GDM1 (cell line): ENCODE results near the gene PLEKHM3.

Experiments used
- DNase-seq: peaks from one replicate; lab custom pipeline; 2025; lab: John Stamatoyannopoulos, UW

Gene PLEKHM3, protein sequence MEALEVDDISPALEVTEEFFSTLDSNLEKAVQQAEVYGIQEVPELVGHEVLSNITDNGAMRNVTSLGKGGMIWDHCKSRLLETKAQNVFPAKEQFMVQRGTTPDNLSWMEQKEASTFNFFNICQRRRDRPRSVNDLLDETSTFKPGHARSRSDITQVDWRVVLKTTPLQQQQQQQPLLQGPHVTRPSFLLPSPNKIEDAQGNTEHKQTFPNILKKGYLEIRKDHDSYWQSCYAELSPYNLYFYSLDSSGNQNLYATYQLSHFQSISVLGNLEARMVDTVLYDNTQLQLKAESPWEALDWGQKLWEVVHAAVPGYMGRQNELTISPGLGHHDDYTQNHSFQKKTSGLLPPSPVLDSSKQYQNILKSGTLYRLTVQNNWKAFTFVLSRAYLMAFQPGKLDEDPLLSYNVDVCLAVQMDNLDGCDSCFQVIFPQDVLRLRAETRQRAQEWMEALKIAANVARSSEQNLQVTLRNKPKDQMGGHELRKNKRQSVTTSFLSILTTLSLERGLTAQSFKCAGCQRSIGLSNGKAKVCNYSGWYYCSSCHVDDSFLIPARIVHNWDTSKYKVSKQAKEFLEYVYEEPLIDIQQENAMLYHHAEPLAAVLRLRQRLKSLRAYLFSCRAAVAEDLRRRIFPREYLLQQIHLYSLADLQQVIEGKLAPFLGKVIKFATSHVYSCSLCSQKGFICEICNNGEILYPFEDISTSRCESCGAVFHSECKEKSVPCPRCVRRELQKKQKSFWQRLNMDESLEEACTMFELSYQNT

DNA sequence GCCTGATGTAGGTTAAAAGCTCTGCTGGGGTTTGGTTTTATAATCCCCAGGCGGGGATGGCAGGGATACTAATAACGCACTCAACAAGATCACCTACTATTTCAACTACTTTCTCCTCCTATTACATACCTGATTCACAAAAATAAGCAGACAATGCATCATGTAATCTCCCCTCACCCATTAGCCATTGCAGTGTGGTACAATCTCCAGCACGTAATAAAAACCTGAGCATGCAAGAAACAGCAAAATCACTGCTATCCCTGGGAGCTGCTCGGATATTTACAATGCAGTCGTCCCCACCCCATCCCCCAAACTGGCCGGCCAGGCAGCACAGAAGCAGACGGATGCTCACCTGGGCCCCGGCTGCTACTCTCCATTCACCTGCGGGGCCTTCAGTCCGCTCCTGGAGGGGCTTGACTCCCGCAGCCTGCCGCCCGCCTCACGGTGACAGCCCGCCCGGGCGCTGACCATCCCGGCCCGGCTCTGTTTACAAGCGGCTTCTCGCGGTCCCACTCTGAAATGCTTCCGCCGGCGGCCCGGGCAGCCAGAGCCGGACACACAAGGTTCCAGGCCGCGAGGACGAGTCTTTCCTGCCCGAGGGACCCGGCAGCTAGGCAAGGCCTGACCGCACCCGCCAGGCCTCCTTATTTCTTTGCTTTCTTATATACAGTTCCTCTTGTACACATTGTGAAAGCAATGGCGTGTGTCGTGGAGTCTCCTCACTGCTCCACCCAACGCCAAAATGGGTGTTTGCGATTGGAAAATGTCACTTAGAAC, at the start of gene PLEKHM3:
Gene PLEKHM3, minus strand, starts transcription at position 491 of the 777 bp plus-strand sequence. CDS start 23,888 bp downstream, outside the sequence.
- peak; percentile 80 for DNase-seq

DNA sequence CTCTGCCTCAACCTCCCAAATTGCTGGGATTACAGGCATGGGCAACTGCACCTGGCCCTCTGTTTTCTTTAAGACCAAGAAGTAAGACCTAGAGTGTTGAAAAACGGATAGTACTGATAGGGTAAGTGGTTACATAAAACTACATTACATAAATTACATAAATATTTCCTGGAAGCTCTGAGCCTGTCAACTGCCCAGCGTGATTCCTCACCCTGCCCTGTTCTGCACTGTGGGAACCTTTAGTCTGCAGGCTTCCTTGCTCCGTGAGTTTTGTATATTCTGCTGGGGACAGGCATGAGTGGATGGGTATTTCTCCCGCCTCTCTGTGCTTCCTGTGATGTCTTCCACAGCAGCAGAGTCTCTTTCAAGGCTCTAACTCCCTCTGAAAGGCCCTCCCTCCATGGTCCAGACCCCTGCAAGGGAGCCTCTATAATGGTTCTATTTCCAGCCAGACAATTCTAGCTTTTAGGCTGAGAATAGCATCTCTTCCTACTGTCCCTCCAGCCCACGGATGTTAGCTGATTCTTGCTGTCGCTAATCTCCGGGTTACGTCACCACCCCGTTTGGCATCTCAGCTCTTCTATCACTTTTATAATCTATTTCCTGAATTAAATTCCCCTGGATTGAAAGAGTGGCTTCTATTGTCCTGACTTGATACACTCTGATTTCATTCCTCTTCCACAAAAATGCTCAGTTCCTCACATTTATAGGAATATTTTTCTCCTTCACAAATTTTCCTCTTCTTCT, 49.5 kb upstream of the PLEKHM3 start:
- DNase-seq = no peak

DNA sequence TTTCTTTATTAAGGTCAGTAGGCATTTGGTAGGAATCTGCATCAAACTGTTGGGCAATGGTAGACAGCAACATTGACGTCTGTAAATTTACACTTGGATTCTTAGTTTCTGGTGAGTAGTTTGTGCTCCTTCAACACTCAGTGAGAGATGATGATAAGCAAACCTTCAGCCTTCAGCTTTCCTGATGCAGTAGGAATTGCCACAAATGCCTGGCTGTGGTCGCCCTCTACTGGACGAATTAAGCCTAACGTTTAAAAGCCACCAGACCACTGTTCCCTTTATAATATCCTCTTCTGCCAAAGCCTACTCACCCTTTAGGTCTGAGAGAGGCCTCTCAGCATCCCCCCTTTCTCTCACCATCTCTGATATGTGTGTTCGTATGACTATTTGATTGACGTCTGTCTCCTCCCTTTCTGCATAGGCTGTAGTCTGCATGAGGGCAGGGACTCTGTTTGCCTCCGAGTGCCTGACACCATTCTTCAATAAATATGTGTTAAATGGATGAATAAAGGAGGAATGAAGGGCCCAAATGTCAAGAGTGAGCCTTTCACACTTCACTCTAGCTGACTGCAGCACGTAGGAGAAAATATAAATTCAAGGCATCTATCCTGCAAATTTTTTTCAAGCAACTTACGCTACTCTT, 47.0 kb upstream of the PLEKHM3 start:
- peak; percentile 58 for DNase-seq

DNA sequence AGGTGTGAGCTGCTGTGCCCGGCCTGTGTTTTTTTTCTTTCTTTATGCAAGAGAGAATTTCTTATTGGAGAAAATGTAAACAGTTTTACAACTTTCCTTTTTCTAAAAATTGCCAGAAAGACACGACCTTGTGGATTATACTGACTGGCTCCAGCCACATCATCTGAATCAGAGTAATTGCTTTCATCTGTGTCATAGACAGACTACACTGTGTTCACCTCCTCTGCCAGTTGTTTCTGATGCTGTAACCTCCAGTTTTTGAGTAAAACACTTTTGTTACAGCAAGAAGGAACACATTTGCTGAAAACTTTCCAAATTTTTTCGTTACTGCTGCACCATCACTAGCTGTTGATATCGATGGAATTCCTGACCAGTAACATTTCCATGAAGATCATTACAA, 43.9 kb upstream of the PLEKHM3 start:
- DNase-seq = no peak

DNA sequence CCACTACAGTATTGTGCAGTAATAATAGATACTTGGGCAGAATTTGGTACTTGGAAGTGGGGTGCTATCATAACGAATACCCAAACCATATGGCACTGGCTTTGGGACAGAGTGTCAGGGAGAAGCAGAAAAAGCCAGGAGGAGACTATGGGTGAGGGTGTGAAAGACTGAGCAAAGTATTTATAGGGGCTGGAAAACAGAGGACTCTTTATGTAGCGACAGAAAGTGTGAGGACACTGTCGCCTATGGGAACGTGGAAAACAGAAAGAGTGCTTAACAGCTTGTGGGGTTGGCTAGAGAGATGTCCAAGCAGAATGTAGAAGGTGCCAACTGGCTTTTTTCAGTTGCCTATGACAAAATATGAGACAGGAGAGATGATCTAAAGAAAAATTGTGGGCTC, 40.7 kb upstream of the PLEKHM3 start:
- DNase-seq = no peak

DNA sequence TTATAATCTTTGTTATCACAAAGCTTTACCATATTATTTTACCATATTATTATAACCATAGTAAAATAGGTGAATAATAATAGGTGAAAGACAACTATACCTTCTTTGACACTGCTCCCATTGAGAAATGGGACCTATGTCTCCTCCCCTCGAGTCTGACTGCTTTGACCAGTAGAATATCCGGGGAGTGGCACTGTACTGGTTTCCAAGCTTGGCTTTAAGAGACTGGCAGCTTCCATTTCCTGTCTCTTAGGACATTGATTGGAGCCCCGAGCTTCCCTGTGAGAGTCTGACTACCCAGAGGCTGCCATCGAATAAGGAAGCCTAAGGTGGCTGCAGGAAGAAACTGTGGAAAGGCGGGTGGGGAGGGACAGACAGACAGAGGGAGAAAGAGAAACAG, 40.1 kb upstream of the PLEKHM3 start:
- DNase-seq = no peak

DNA sequence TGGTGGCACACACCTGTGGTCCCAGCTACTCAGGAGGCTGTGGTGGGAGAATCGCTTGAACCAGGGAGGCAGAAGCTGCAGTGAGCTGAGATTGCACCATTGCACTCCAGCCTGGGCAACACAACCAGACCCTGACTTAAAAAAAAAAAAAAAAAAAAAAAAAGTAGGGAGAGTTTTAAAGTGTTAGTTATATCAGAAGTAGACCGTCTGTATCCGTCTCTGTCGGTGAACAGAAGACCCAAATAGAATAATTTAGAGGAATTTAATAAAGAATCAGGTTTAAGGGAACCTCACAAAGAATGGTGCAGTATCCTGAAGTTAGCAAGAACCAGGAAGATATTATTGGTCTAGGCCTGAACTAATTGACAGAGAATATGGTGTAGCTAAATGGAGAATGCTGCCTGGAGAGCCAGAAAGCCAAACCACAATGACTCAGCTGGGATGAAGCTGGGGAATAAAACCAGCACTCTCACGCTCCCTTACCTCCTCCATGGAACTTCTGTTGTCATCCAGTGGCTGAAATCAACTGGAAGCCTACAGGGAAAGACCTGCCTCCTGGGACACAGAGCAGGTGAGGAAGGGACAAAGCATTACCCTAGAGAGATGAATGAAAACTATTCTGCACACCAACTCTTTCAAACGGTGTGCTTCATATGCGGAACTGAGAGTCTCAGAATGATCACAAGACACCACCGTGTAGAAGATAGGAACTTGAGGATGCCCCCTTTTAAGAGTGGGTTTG, 39.1 kb upstream of the PLEKHM3 start:
- peak; percentile 56 for DNase-seq

DNA sequence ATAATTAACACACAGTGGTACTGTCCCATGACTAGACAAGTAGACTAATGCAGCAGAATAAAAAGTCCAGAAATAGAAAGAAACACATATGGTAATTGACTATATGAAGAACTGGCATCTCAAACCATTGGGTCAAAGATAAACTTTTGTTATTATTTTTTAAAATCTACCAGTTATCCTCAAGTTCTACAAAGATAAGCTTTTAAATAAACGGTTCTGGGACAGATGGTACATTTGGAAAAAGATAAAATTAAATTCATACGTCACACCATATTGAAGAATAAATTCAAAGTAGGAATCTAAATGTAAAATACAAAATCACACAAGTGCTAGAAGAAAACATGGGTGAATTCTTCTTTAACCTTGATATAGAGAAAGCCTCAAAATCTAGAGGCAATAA, 37.6 kb upstream of the PLEKHM3 start:
- no peak for DNase-seq

DNA sequence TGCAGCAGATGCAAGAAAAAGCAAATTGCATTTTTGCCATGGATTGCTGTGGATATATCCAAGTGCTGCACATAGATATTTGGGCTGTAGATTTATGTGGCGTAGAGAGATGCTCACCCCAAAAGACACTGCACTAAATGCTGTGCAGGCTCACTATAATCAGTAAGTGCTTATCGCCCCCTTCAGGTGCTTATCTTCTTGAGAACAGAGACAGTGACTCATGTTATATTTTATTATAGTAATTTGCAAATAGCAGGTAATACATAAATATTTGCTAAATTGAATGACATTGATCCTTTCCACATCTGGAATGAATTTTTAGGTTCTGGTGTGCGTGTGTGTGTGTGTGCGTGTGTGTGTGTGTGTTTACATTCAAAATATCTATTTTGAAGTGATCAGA, 36.8 kb upstream of the PLEKHM3 start:
- DNase-seq = peak; percentile 22

DNA sequence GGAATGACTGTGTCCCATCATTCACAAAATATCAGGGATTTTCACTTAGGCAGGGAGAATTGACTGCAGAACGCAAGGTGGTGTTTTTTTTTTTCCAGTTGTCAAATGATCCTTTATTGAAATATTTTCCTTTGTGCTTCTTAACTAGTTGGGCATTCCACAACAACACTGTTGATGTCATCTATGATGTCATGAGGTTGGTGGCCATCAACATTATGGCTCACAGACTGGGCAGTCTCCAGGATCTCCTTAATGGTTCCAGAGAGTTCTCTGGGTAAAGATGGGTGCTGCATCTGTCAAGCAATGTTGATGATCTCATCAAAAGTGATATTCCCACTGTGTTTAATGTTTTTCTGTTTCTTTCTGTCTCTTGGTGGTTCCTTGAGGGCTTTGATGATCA, 31.8 kb upstream of the PLEKHM3 start:
- DNase-seq = no peak

DNA sequence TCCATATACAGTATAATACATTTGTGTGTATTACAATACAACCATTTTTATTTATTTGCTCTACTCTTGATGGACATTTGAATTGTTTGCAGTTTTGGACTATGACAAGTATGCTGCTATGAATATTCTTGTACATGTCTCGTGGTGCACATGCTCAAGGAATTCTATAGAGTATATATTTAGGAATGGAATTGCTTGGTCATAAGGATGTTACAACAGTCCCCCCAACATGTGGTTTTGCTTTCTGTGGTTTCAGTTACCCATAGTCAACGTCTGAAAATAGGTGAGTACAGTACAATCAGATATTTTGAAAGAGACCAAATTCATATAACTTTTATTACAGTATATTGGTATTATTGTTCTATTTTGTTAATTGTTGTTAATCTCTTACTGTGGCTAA, 24.1 kb upstream of the PLEKHM3 start:
- DNase-seq = no peak

DNA sequence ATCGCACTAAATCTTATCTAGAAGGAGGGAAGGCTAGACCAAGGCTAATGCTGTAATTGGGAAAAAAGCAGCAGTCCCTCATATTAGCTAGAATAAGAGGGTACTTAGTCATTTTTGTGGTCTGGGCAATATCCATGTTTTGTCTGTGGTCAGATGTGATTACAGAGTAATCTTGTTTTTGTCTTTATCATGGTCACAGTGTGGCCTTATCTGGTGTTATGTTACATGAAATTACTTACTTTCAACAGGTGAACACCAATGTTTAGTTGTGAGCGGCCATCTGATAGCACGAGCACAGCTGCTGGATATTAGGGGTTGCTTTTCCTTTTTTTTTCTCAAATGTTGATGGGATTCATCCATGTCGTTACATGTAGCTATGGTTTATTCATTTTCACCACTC, 23.7 kb upstream of the PLEKHM3 start:
- no peak for DNase-seq

DNA sequence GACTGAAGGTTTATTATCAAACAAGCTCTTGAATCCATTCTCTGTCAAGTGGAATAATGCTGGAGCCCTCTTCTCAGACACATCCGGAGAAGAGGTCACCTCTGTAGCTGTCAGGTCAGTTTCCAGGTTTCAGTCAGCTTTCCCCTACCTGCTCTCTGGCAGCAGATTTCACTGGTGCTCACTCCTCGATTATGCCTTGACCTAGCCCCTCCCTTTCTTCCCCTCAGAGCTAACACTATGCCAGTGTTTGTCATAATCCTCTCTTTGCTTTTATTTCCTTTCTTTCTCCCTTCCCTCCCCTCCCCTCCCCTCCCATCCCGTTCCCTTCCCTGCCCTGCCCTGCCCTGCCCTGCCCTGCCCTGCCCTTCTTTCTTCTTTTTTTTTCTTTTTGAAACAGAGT, 22.5 kb upstream of the PLEKHM3 start:
- no peak for DNase-seq

DNA sequence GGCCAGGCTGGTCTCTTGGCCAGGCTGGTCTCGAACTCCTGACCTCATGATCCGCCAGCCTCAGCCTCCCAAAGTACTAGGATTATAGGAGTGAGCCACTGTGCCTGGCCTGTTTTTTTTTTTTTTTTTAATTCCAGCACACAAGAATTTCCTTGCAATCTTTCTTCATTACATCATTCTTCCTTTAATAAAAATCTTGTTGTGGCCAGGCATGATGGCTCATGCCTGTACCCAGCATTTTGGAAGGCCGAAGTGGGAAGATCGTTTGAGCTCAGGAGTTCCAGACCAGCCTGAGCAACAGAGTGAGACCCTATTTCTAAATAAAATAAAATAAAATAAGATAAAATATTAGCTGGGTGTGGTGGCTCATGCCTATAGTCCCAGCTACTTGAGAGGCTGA, 21.4 kb upstream of the PLEKHM3 start:
- no peak for DNase-seq

DNA sequence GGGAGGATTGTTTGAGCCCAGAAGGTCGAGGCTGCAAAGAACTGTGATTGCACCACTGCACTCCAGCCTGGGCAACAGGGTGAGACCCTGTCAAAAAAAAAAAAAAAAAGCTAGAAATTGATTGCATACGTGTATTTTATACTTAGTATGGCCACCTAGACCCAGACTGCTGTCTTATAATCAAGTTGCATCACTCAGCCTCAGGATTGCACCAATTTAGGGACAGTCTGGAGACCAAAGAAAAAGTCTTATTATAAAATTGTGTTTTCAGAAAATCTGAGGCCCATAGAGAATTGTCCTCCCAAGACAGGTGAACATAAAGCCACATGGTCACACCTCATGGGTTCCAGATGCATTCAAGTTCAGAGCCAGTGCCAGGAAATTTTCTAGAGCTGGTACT, 17.1 kb upstream of the PLEKHM3 start:
- no peak for DNase-seq

DNA sequence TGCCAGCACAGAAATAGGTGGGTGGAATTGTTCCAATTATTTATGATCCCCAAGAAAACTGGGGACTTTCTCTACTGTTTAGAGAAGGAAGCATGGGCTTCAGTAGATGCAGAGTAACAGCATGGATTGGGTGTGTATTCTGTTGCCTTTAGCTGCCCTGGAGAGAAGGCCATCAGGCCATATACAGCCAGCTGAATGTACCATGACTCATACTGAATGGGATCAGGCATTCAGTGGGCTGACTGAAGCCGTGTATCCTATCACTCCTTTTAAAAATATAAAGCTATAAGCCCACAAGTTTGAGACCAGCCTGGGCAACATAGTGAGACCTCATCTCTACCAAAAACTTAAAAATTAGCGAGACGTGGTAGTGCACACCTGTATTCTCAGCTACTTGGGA, 16.7 kb upstream of the PLEKHM3 start:
- no peak for DNase-seq

DNA sequence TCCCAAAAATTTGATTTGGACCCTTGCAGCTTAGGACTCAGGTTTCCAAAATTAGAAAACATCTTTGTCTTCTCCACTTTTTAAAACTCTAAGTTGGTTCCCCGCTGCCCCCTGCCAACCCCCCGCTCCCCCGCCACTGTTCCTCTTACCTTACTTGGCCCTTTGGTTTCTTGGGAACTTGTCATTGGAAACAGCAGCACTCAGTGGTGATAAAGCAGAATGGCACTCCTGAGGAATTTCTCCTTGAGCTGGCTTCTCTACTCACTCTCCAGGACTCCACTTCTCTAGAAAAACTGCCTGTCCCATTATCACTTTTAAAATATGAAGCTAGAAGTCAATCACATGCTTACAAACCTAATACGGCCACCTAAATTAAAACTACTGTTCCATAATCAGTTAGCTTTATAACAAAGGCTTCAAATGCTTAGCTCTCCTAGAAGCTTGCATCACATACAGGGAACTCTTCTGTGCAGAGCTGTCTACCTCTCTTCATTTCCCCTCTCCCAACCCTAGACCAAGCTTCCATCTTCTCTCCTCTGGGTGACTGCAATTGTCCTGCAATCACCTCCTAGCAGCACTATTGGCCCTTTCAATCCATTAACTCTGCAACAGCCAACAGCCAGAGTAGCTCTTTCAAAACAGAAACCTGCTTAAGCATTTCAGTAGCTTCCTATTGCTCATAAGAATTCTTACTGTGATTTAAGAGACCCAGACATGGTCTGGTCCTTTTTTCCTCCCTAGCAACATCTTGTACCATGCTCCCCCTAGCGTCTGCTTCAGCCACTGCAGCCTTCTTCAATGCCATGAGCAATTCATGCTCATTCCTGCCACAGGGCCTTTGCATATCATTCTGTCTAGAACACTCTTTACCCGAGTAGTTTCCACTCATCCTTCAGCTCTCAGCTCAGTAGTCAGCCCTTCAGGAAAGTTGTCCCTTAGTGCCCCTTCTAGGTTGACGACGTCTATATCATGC, 15.2 kb upstream of the PLEKHM3 start:
- peak; percentile 36 for DNase-seq

DNA sequence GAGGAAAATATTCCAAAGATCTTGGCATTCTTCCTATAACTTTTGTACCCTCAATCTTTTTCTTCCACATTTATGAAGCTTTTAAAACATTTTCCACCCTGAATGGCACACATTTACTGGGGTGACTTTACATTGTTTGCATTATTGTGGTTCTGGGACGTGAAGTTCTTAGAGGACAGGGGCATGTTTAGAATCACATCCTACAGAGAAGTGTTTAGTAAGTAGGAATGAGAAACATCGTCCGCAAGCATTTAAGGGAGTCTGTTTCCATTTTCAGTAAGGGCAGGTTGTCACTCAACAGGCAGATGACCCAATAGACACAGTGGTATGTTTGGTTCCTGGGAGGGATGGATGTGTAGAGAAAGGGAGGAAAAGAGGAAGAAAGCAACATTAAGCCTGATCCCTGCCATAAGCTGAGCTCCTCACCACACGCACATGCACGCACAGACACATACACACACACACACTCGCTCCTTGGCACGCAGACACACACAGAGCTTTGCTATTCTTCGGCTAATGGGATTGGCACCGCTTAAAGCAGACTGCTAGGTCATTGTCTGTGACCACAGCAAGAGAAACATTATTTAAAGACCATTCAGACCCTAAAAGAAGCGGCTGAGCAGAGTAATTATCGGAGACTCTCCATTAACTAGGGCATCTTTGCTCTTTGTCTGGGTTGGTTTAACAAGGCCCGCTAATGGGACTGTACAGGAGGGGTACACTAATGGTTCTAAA, 14.2 kb upstream of the PLEKHM3 start:
- no peak for DNase-seq
